Measurements from ENCODE around the gene LRMDA. TPM values are rescaled to one million over a fixed set of nuclear protein-coding genes. Genes with fewer than 3 reads are reported as not detected.

LRMDA gene
- polyA plus RNA-seq, 3 donors = 39.8 to 59.6 (median 56.4) TPM

- H2AFZ ChIP-seq (ENCODE audit: insufficient read depth, low read depth, low read length, poor library complexity, severe bottlenecking) = no peak overlapping the region
- Mint-ChIP-seq H3K27me3 (ENCODE audit: low read depth in 3 of 3) (peaks cover 0 to 3% (median 0%) of the 10 kb centered on the region in 3 donors), H3K9me3 (peaks cover 0 to 4% (median 0%) of the 10 kb centered on the region in 7 donors), H3K27ac (peak overlapping the region in 1 of 7 donors; percentile 68), H3K36me3 (no peaks in the 10 kb centered on the region), H3K4me3 (no peak overlapping the region), H3K4me1 (peaks cover 11% of the 10 kb centered on the region)
- H3K4me3 ChIP-seq (replicated peaks in 1 of 3; ENCODE audit: low read depth in 2 of 3, low read length in 3 of 3) = no peak overlapping the region
- no peak for TF ChIP-seq CTCF (IDR thresholded peaks at IDR 0.05)
- no peaks in the 10 kb centered on the region for H3K36me3 ChIP-seq (replicated peaks in 1 of 2; ENCODE audit: control insufficient read depth in 1 of 2, insufficient read depth in 2 of 2, low read length in 2 of 2)
- peaks cover 0 to 6% of the 10 kb centered on the region in 2 donors for H3K4me1 ChIP-seq (ENCODE audit: control insufficient read depth in 1 of 2, insufficient read depth in 2 of 2, low read length in 2 of 2)
- H3K9me3 ChIP-seq (replicated peaks in 1 of 2; ENCODE audit: control insufficient read depth in 1 of 2, insufficient read depth in 1 of 2, low read length in 2 of 2) = no peaks in the 10 kb centered on the region
- no peak overlapping the region for H3K27ac ChIP-seq (ENCODE audit: low read depth in 1 of 2, low read length in 2 of 2)
- H3K79me2 ChIP-seq (ENCODE audit: insufficient read depth, low read length) = no peaks in the 10 kb centered on the region
- H4K20me1 ChIP-seq (ENCODE audit: insufficient read depth, low read length) = no peaks in the 10 kb centered on the region
- 100% methylated on average over 2 of the region's 5 CpGs for WGBS (ENCODE audit: insufficient coverage)
- no peaks in the 10 kb centered on the region for H3K27me3 ChIP-seq (ENCODE audit: control insufficient read depth in 2 of 2, insufficient read depth in 2 of 2, low read length in 2 of 2)
- H3K4me2 ChIP-seq (replicated peaks; ENCODE audit: extremely low read depth, low read length, poor library complexity, severe bottlenecking) = no peak overlapping the region
- H3K9ac ChIP-seq (ENCODE audit: insufficient read depth, low read length, poor library complexity, severe bottlenecking) = no peak overlapping the region
- intact Hi-C loops (cut with micrococcal nuclease) = no loop called here
- no peak for DNase-seq
These were observed 425.9 kb downstream of the LRMDA start for GRCh38 chr10:75857269-75857846.

GRCh38 chr10:75857896-75858295, 426.5 kb downstream of the LRMDA start:
- Histone ChIP-seq H3K4me3 (replicated peaks in 1 of 3; ENCODE audit: low read depth in 2 of 3, low read length in 3 of 3) (no peak overlapping the region), H3K36me3 (replicated peaks in 1 of 2; ENCODE audit: control insufficient read depth in 1 of 2, insufficient read depth in 2 of 2, low read length in 2 of 2) (no peaks in the 10 kb centered on the region), H2AFZ (ENCODE audit: insufficient read depth, low read depth, low read length, poor library complexity, severe bottlenecking) (no peak overlapping the region), H4K20me1 (ENCODE audit: insufficient read depth, low read length) (no peaks in the 10 kb centered on the region), H3K9me3 (replicated peaks in 1 of 2; ENCODE audit: control insufficient read depth in 1 of 2, insufficient read depth in 1 of 2, low read length in 2 of 2) (no peaks in the 10 kb centered on the region), H3K9ac (ENCODE audit: insufficient read depth, low read length, poor library complexity, severe bottlenecking) (no peak overlapping the region), H3K27me3 (ENCODE audit: control insufficient read depth in 2 of 2, insufficient read depth in 2 of 2, low read length in 2 of 2) (no peaks in the 10 kb centered on the region), H3K27ac (ENCODE audit: low read depth in 1 of 2, low read length in 2 of 2) (no peak overlapping the region), H3K4me2 (replicated peaks; ENCODE audit: extremely low read depth, low read length, poor library complexity, severe bottlenecking) (no peak overlapping the region), H3K4me1 (ENCODE audit: control insufficient read depth in 1 of 2, insufficient read depth in 2 of 2, low read length in 2 of 2) (peaks cover 0 to 6% of the 10 kb centered on the region in 2 donors), H3K79me2 (ENCODE audit: insufficient read depth, low read length) (no peaks in the 10 kb centered on the region)
- intact Hi-C loops (cut with micrococcal nuclease) = no loop called here
- no peak for TF ChIP-seq CTCF (IDR thresholded peaks at IDR 0.05)
- H3K4me3 Mint-ChIP-seq = no peak overlapping the region
- H3K36me3 Mint-ChIP-seq = no peaks in the 10 kb centered on the region
- 97% methylated on average over 3 of the region's 4 CpGs for WGBS (ENCODE audit: insufficient coverage)
- peaks cover 0 to 3% (median 0%) of the 10 kb centered on the region in 3 donors for H3K27me3 Mint-ChIP-seq (ENCODE audit: low read depth in 3 of 3)
- no peak for DNase-seq
- H3K27ac Mint-ChIP-seq = no peak overlapping the region
- peaks cover 0 to 2% (median 0%) of the 10 kb centered on the region in 7 donors for H3K9me3 Mint-ChIP-seq
- peaks cover 11% of the 10 kb centered on the region for H3K4me1 Mint-ChIP-seq

Measured in CD14-positive monocyte (primary cell).